T-helper 2 cell (primary cell): ENCODE data around the gene LRRC74B.
"Not testable (repeated sequence)": the region's sequence is repeated elsewhere in the genome, so short reads cannot be mapped to it uniquely, and the experiment has no call there.

Experiments
- DNase-seq, 5 experiments: peaks; one replicate each; pipeline versions ENCODE4 v3.0.0 to v3.0.0-alpha.2; 2012 to 2022
- total RNA-seq, 2 donors: gene quantifications; one replicate each; lab custom pipeline; 2026; lab: John Stamatoyannopoulos, UW

Gene LRRC74B
- total RNA-seq, result 0.07 to 0.31 reads per million in 2 donors

GRCh38 chr22:21045585-21046294, at the start of gene LRRC74B:
LRRC74B (plus strand) TSS chr22:21045946; CDS start chr22:21045987, 41 bp downstream.
- DNase-seq, result peak in 4 of 5 experiments; percentile 32 to 78 (median 54)

GRCh38 chr22:20996031-20996410, 49.7 kb upstream of the LRRC74B start:
- no peak for DNase-seq

GRCh38 chr22:20996598-20997535, 48.9 kb upstream of the LRRC74B start:
- DNase-seq, result no peak

- DNase-seq, result no peak
Observed at GRCh38 chr22:20997536-20998257, 48.0 kb upstream of the LRRC74B start.

GRCh38 chr22:20998411-20999336, 47.1 kb upstream of the LRRC74B start:
- no peak for DNase-seq

- DNase-seq, result no peak
Observed at GRCh38 chr22:20999350-21000206, 46.2 kb upstream of the LRRC74B start.

- DNase-seq, result peak in 1 of 5 experiments; percentile 21
Observed at GRCh38 chr22:21000207-21000986, 45.3 kb upstream of the LRRC74B start.

GRCh38 chr22:21000987-21001600, 44.7 kb upstream of the LRRC74B start:
- DNase-seq, result peak in 1 of 5 experiments; percentile 11

- peak; percentile 92 to 98 (median 96) for DNase-seq
Observed at GRCh38 chr22:21001601-21002325, 44.0 kb upstream of the LRRC74B start, which contains the start of gene THAP7. THAP7 (minus strand) TSS chr22:21002118; CDS start chr22:21001911, 207 bp downstream.

- DNase-seq, result no peak
Observed at GRCh38 chr22:21003782-21004181, 42.0 kb upstream of the LRRC74B start.

GRCh38 chr22:21009208-21009607, 36.5 kb upstream of the LRRC74B start:
- DNase-seq, result not testable (repeated sequence)

- DNase-seq, result peak in 1 of 5 experiments; percentile 50
Observed at GRCh38 chr22:21009638-21010425, 35.9 kb upstream of the LRRC74B start.

- DNase-seq, result no peak
Observed at GRCh38 chr22:21010426-21011113, 35.2 kb upstream of the LRRC74B start.

GRCh38 chr22:21012446-21013407, 33.0 kb upstream of the LRRC74B start:
- DNase-seq, result no peak

GRCh38 chr22:21013657-21014201, 32.0 kb upstream of the LRRC74B start:
- no peak for DNase-seq
